Measurements from ENCODE around the gene UBE2D2.

DNA sequence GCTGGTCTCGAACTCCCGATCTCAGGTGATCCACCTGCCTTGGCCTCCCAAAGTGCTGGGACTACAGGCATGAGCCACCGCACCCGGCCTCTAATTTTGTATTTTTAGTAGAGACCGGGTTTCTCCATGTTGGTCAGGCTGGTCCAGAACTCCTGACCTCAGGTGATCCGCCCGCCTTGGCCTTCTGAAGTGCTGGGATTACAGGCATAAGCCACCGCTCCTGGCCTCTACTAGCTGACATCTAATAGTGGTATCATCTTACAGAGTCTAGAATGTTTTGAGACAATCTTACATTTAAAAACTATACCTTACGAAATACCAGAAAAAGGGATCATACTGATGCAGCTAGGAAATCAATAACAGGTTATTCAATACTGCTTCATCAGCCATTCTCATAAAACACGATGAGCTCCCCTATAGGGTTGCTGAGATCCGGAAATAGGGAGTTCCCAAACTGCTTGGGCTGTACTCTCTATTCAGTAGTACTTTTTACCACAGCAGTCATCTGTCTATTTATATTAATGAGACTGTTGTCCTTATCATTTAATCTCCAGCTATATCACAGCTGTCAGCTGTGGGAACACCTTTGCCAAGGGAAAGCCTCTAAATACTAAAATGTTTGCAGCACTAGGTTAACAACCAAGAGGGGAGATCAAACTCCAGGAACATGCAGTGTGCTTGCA, 8.1 kb upstream of the UBE2D2 start:
- TF ChIP-seq RARB (CRISPR knock-in tag; IDR thresholded peaks at IDR 0.05) (no peak), POU6F1 (CRISPR knock-in tag; IDR thresholded peaks at IDR 0.05; ENCODE audit: borderline replicate concordance, low read depth) (no peak)

Data from SK-N-SH treated with all-trans-retinoic acid at 6 μM for 48 hours (cell line).